H1 (cell line): ENCODE results near the gene RPS15.

ENCODE experiments used
- ATF3 ChIP-seq: IDR thresholded peaks from 2 replicates; pipeline ENCODE4 v1.6.1; 2011; ENCODE audit warnings: low read depth, mild to moderate bottlenecking, low read length; ENCODE audit not compliant: insufficient read depth
- BCL11A ChIP-seq, 2 experiments: IDR thresholded peaks; one replicate each; pipeline ENCODE4 v1.6.1; 2011; ENCODE audit warnings: low read depth in 2 of 2, low read length in 2 of 2, mild to moderate bottlenecking in 2 of 2
- CTCF ChIP-seq, 3 experiments: IDR thresholded peaks; 1 replicate in 2 of 3; 2 replicates in 1 of 3; pipeline versions ENCODE4 v1.5.1 to v1.6.1; 2011; ENCODE audit warnings: low read length in 3 of 3, mild to moderate bottlenecking in 3 of 3, inconsistent platforms in 2 of 3, low read depth in 1 of 3, moderate library complexity in 1 of 3; ENCODE audit not compliant: insufficient read depth in 1 of 3; ENCODE audit errors: control extremely low read depth in 1 of 3
- POLR2AphosphoS5 ChIP-seq: IDR thresholded peaks from 2 replicates; pipeline ENCODE4 v1.6.1; 2011; ENCODE audit warnings: low read depth, low read length
- SP2 ChIP-seq: IDR thresholded peaks from 2 replicates; pipeline ENCODE4 v1.6.1; 2012; ENCODE audit warnings: mild to moderate bottlenecking, low read length, inconsistent platforms

DNA sequence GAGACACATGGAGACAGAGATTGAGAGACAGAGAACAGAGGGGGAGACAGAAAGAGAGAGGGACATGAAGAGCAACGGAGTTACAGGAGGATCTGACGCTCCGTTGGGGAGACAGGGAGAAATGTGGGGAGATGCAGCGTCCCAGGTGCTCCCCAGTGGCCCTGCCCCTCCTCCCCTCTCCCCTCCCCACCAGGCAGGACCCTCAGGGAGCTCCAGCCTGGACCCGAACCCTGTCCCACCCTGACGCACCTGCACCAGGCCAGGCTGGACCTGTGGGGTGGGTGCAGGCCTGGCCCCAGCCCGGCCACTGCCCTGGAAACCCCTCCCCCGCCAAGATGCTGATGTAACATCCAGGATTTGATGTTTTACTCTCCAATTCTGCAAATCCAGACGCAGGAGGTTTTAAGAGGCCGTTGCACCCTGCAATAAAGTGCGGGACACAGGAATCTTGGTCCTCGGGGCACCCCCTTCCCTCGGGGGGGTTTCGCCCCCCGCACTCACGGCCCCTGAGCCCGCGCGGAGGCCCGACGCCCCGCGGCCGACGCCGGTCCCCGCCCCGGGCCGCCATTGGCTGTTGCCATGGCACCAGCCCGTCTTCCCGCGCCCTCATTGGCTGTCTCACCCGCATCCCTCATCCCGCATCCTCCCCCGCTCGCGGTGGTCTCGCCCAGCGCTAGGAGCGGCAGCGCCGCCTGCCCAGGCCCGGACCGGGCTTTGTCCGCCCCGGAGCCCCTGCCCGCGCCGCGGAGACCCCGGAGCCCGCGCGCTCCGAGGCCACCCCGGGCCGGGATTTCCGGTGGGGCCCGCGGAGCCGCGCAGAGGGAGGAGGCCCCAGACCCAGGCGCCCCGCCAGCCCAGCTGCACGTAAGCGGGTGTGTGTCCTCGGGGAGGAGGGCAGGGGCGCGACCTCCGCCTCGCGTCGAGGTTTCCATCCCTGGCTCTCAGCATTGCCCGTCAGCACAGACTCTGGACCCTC lies 11.6 kb downstream of the RPS15 start, which contains the start of gene APC2:
- TF ChIP-seq BCL11A (IDR thresholded peaks at IDR 0.05; ENCODE audit: low read depth in 2 of 2, low read length in 2 of 2) (no peak), CTCF (IDR thresholded peaks at IDR 0.05; ENCODE audit: control extremely low read depth in 1 of 3, insufficient read depth in 1 of 3, low read depth in 1 of 3, low read length in 3 of 3) (no peak; a peak in 1 of 4 replicates), POLR2AphosphoS5 (no peak), SP2 (no peak), ATF3 (0 out of 2 replicates have a peak, but pooled peaks have one; percentile 42)
